A673 (cell line): ENCODE results near the gene TRMT61A. TPM values are rescaled to one million over a fixed set of nuclear protein-coding genes. Genes with fewer than 3 reads are reported as not detected.

ENCODE experiments used
- BruUV-seq: library from RNA; stranded (reverse); fragments of 400-500 nt; replicated peaks from 2 replicates; lab custom pipeline; 2021; lab: Mats Ljungman, UMichigan
- CTCF ChIA-PET: fragments of 300-600 bp; sonication (Branson Sonifier 250); formaldehyde crosslinking; loops from one replicate; lab custom pipeline; 2022; ENCODE audit warnings: antibody characterized with exemption; lab: Charles Lee
- POLR2A ChIA-PET: fragments of 300-600 bp; sonication (Branson Sonifier 250); formaldehyde crosslinking; loops from one replicate; lab custom pipeline; 2022; ENCODE audit warnings: antibody characterized with exemption; ENCODE audit not compliant: low non-redundant PET; lab: Charles Lee
- DNase-seq: peaks from one replicate; pipeline ENCODE4 v3.0.0-alpha.2; 2015; ENCODE audit warnings: low spot score
- H3K27ac ChIP-seq: fragments of 200-600 bp; sonication (generic); 2 replicates; pipeline ENCODE4 v1.5.1; 2016; ENCODE audit warnings: mixed run types, low read depth, mild to moderate bottlenecking, mixed read lengths, antibody characterized with exemption, low read length; ENCODE audit not compliant: poor library complexity, severe bottlenecking
- H3K27me3 ChIP-seq: fragments of 200-600 bp; sonication (generic); replicated peaks from 2 replicates; pipeline ENCODE4 v1.6.1; 2017; ENCODE audit warnings: mixed run types, low read depth, mild to moderate bottlenecking, mixed read lengths, antibody characterized with exemption, low read length; ENCODE audit not compliant: insufficient read depth, poor library complexity
- H3K36me3 ChIP-seq: fragments of 200-600 bp; sonication (generic); 2 replicates; pipeline ENCODE4 v1.6.1; 2016; ENCODE audit warnings: mixed run types, mild to moderate bottlenecking, mixed read lengths, antibody characterized with exemption, low read length; ENCODE audit not compliant: insufficient read depth, poor library complexity, severe bottlenecking
- H3K4me1 ChIP-seq: fragments of 200-600 bp; sonication (generic); 2 replicates; pipeline ENCODE4 v1.6.1; 2017; ENCODE audit warnings: mixed run types, mild to moderate bottlenecking, mixed read lengths, antibody characterized with exemption, low read length; ENCODE audit not compliant: insufficient read depth, poor library complexity, severe bottlenecking
- H3K4me3 ChIP-seq: fragments of 200-600 bp; sonication (generic); 2 replicates; pipeline ENCODE4 v1.5.1; 2016; ENCODE audit warnings: low read depth, mixed run types, mild to moderate bottlenecking, mixed read lengths, low read length; ENCODE audit not compliant: poor library complexity, severe bottlenecking
- H3K9me3 ChIP-seq: fragments of 200-600 bp; sonication (generic); 2 replicates; pipeline ENCODE4 v1.6.1; 2016; ENCODE audit warnings: mixed run types, low read depth, mild to moderate bottlenecking, mixed read lengths, antibody characterized with exemption, low read length; ENCODE audit not compliant: poor library complexity, severe bottlenecking
- CTCF ChIP-seq: fragments of 300-800, 200-600 bp; sonication (generic); conservative IDR thresholded peaks from 2 replicates; pipeline ENCODE4 v1.5.1; 2017; ENCODE audit warnings: low read depth, mild to moderate bottlenecking, antibody characterized with exemption, low read length, moderate library complexity, mixed read lengths
- EZH2 ChIP-seq: fragments of 200-600 bp; sonication (generic); IDR thresholded peaks from 2 replicates; pipeline ENCODE4 v1.6.1; 2017; ENCODE audit warnings: borderline replicate concordance, low read depth, mild to moderate bottlenecking, mixed read lengths, antibody characterized with exemption, low read length; ENCODE audit not compliant: poor library complexity, severe bottlenecking
- intact Hi-C: fragments of 100-400 bp; cut with micrococcal nuclease; formaldehyde crosslinking; loops from one replicate; pipeline ENCODE4 v1.10.0; 2022; ENCODE audit not compliant: unreplicated experiment
- total RNA-seq: library from RNA; stranded (reverse); gene quantifications from 2 replicates; pipeline ENCODE4 v1.2.3, GENCODE V29; 2021

TRMT61A gene
- total RNA-seq, 1 experiment from 2014 or later, result 23.6 TPM

DNA sequence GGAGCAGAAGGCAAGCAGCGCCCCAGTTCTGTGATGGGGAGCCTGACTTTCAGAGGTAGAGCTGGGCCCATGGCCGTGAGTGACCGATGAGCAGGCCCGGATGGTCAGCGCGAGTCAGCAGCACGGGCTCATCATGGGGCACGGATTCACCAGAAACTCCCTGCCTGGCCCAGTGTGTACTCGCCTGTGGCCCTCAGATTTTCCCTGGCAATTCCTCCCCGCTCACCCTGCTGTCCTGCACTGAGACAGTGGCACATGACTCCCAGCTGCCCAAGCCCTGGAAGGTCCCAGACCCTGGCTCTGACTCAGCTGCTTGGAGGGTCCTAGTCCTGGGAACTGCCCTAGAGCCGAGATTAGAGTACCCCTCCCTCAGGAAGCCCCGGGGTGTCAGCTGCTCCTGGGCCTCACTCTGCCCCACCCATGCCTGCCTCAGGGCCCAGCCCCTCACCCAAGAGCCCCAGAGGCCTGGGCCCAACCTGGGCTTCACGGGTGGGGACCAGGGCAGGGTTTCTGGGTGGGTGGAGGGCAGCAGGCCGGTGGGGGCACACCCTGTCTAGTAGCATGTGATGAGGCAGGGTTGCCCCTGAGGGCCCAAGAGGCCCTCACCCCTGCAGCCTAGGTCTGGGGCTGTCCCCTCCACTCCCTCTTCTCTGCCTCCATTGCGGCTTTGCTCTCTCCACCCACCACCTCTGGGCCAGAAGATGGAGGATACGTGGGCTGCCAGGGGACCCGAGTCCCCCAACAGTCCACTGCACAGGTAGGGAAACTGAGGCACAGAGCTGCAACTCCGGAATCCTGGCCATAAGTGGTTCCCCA is 8.4 kb downstream of the TRMT61A start:
- Histone ChIP-seq H3K9me3 (no peaks in the 10 kb centered on the region), H3K27ac (no peak overlapping the region), H3K4me1 (peaks cover 12% of the 10 kb centered on the region), H3K4me3 (no peak overlapping the region), H3K36me3 (peaks cover 5% of the 10 kb centered on the region), H3K27me3 (no peaks in the 10 kb centered on the region)
- ChIA-PET CTCF (no interaction called here), POLR2A (no interaction called here)
- no peak for DNase-seq
- intact Hi-C loops, result no loop called here
- TF ChIP-seq EZH2 (no peak), CTCF (no peak)
- BruUV-seq, result no TSS peak

DNA sequence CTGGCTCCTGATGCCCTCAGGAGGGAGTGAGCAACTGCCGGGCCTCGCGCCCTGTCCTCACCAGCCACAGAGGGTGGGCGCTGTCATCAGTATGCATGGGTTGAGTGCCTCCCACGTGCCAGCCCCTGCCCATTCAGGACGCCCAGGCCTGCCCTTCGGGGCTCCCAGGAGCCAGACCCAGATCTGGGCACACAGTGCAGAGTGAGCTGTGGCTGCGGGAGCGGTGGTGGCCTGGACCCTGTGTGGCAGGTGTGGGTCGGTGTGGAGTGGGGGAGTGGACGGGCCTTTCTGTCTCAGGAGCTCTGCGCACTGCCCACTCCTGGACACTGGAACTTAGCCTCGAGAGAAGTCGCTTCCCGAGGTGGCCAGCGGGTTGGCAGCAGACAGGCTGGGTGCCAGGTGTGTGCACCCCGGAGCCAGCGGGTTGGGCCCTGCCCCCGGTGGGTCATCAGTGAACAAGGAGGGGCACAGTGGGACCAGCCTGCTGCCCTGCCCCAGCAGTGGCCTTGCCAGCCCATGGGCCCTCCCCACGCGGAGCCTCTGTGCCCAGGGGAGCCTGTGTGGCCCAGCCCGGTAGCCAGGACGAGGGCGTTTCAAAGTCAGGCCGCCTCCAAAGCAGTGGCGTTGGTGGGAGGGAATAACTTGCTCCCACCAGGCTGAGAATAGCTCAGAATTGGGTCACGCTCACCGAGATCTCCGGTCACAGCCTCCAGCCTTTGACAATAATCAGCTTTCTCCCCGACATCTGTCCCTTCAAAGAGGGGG is 9.5 kb downstream of the TRMT61A start:
- Histone ChIP-seq H3K4me3 (no peak overlapping the region), H3K4me1 (peaks cover 23% of the 10 kb centered on the region), H3K36me3 (peaks cover 5% of the 10 kb centered on the region), H3K27me3 (no peaks in the 10 kb centered on the region), H3K27ac (no peak overlapping the region), H3K9me3 (no peaks in the 10 kb centered on the region)
- DNase-seq, result no peak
- no TSS peak for BruUV-seq
- intact Hi-C loops, result no loop called here
- TF ChIP-seq EZH2 (no peak), CTCF (no peak)
- POLR2A ChIA-PET, result no interaction called here
- CTCF ChIA-PET, result interaction anchor here (0.6 kb wide), 1 partner anchor 10 kb away, joined by 4 read pairs; the partner anchor contains the start of gene TRMT61A

DNA sequence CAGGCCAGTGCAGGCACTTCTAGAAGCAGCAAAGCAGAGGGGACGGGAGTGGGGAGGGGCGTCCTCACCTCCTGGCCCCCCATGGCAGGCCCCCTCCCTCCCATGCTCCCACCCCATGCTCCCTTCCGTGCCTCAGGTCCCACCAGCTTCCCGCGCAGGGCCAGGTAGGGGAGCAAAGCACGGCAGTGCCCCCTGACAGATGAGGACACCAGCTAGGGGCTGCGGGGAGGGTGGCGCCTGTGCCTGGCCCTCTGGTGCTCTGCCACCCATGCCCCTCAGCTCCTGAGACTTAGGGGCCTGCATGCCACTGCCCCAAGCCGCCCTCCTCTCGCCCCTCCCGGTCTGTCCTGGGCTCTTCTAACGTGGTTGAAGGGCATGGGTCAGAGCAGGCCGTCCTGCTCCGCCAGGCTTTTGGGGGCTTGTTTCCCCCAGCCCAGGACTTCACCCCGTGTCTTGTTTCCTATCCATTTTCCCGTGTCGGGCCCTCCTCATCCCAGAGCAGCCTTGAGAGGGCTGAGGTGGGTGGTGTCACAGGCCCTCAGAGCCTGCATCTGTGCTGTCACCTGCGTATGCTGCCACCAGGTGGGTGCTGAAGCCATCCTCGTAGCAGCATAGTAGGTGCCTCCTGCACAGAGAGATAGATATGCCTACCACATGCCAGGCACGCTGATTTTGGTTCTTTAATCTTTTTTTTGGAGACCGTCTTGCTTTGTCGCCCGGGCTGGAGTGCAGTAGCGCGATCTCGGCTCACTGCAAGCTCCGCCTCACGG is 10.2 kb downstream of the TRMT61A start:
- DNase-seq, result no peak
- H3K4me1 ChIP-seq, result peaks cover 30% of the 10 kb centered on the region
- no peaks in the 10 kb centered on the region for H3K9me3 ChIP-seq
- TF ChIP-seq EZH2 (no peak), CTCF (no peak)
- H3K36me3 ChIP-seq, result no peaks in the 10 kb centered on the region
- no peak overlapping the region for H3K4me3 ChIP-seq
- no peaks in the 10 kb centered on the region for H3K27me3 ChIP-seq
- CTCF ChIA-PET, result interaction anchor here (0.6 kb wide), 2 partner anchors 11 to 1261 kb away, joined by 3 to 4 read pairs; partner anchors contain the start of gene TRMT61A
- no peak overlapping the region for H3K27ac ChIP-seq
- POLR2A ChIA-PET, result no interaction called here
- BruUV-seq, result no TSS peak
- intact Hi-C loops, result no loop called here
